HG03521 (cell line): ENCODE results near the gene TAF4.

Experiments
- ATAC-seq: cut with Tn5 transposase; IDR thresholded peaks from one replicate; pipeline ENCODE4 v1.9.1; 2021; ENCODE audit warnings: mild to moderate bottlenecking, moderate library complexity; ENCODE audit not compliant: unreplicated experiment

Gene TAF4

GRCh38 chr20:62025394-62025793 lies 40.3 kb downstream of the TAF4 start:
- no peak for ATAC-seq

- no peak for ATAC-seq
These were observed 41.7 kb downstream of the TAF4 start for GRCh38 chr20:62023935-62024334.

DNA sequence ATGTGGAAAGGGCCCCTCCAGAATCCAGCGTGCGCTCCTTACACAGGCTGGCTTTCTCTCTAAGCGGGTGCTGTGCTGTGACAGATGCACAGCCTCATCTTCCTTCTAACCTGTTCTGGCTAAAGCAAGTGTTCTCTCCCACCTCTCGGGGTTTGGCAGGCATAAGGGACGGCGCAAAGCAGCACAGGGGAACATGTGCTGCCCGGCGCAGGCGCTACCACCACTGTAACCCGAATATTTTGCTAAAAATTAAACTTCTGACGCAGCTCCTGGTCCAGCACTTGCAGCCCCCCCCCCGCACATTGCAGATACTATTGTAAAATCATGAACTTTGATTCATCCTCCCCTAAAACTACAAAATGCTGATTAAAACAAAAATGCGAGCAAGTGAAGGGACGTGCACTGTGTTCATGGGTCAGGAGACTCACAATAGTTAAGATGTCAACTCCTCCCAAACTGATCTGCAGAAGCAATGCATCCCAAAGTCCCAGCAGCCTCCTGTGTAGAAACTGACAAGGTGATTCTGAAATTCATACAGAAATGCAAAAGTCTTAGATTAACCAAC lies 43.0 kb downstream of the TAF4 start:
- no peak for ATAC-seq

DNA sequence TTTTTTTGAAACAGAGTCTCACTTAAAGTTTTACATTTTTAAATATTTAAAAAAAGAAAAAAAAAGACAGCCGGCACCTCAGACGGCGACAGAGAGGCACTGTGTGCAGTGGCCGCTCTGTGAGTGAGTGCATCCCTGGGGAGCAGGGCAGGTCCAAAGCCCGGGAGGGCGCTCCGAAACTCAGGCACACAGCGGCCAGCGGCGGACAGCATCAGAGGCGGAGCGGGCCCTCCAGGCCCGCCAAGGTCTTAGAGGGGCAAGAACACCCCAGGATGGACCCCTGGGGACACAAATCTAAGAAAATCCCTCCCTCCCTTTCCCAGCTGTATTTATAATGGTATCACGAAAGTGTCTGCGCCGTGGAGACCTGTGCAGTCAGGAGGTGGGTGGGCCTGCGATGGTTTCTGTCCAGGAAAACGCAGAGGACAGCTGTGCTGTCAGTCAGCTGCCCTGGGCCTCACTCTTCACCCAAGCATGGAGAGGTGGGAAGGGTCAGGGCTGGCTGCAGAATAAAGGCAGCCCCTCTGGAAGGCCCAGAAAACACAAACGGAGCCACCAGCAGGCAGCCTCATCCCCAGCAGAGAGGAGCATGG lies 43.8 kb downstream of the TAF4 start:
- ATAC-seq, result no peak

DNA sequence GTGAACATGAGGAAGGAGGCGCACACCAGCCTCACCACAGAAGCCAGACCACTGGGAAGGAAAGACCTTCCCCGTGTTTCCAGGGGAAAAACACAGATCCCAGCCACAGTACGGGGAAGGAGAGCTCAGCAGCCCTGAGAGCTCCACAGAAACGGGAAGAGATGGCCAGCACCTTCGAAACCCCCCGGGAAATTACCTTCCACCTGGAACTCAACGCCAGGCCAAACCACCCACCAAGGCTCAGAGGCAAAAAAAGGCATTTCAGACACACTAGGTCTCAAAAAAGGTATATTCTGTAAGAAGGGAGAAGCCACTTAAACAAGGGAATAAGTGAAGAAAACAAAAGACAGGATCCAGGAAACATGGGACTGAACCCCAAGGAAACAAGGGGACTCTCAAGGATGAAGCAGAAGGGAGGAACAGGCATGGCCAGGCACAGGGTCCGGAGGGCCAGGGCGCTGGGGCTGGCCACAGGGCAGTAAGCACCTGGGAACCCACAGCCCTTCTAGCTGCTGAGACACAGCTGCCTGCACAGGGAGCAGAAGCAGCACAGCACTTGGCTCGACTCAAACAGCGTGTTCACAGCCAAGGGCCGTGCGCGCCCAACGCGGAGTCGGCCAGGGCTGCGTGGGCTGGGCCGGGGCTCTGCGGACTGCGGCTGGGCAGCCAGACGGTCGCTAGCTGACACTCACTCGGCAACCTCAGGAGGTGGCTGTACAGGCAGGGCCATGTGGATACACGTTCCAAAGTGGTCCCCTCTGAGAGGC lies 44.6 kb downstream of the TAF4 start:
- ATAC-seq, result no peak

- no peak for ATAC-seq
These were observed 45.7 kb downstream of the TAF4 start for GRCh38 chr20:62019881-62020492.

DNA sequence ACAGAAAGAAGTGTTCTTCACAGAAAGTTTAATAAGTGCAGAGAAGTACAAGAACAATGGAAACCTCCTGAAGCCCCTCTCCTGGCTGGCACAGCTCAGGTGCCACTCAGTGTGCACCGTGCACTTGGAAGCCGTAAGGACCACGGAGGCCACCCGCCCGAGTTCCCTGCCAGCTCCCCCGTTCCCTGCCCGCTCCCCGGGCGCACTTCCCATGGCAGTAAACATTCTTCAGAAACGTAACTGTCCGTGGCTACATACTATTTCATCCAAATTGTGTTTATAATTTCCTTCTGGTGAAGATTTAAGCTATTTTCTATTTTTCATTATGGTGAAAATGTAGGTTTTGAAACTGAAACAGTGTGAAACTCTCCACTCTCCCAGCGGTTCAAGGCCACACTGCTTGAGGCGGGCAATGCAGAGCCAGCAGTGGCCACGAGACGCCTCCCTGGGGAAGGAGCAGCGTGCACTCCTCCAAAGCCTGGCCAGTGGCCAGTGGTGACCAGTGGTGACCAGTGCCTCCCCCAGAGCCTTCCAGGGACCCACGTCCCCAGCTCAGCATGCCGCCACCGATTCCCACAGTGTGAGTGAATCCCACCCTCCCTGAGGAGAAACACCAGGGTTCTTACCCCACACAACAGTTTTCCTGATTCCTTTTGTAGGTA lies 46.4 kb downstream of the TAF4 start:
- no peak for ATAC-seq

DNA sequence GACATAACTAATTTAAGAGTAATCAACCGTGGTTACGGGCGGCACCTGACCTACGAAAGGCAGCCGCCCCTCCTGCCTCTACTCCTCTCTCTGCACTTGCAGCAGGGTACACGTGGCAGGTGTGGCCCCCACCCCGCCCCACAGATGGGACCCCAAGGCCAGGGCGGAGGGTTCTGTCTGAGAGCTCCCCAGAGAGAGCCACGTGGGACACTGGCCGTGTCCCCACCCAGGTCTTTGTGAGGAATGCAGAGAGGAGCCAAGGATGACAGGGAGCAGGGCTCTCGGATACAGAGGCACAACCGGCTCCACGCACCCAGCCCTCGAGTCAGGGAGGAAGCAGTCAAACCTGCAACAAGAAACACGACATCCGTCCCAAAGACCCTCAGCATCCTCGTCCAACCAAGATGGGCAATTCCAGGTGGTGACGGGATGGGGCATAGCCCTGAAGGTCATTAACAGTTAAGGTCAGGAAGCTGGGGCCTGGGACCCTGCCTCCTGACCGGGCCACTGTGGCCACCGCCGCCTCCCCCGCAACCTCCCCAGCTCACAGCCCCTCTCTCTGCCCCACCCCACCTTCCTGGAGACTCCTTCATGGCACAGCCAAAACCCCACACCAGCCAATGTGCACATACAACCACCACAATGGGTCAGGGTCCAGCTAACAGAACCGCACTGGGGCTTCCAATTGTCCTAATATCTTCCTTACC lies 47.1 kb downstream of the TAF4 start:
- ATAC-seq, result no peak

GRCh38 chr20:62015540-62016288 lies 50.0 kb downstream of the TAF4 start:
- ATAC-seq, result no peak

GRCh38 chr20:62014889-62015537 lies 50.7 kb downstream of the TAF4 start:
- no peak for ATAC-seq

DNA sequence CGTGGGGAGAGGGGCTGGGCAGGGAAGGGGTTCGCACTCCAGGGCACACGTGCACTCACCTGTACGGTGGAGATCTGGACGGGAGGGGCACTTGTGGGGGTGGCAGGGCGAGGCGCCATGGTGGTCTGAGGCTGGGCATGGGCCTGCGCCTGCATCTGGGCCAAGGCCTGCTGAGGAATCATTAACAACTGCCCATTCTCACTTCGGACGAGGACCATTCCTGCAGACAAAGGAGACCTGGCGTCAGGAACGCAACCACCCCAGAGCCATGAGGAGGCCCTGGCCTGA lies 51.2 kb downstream of the TAF4 start:
- no peak for ATAC-seq

DNA sequence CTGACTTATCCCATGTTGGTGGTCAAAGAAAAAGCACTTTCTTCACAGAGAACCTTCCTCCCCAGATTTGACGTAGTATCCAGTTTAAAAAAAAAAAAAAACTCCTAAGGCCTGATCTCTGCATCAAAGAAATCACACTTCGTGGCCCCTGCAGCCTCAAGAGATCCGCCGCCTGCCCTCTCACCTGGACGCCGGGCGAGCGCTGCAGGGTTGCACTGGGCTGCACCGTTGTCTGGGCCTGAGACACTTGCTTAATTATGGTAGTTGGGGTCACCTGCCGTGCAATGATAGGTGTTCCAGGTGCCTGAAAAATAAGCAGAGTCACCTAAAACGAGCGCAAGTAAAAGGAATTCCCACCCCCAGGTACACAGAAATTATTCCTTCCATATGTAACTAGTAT lies 53.0 kb downstream of the TAF4 start:
- ATAC-seq, result no peak

DNA sequence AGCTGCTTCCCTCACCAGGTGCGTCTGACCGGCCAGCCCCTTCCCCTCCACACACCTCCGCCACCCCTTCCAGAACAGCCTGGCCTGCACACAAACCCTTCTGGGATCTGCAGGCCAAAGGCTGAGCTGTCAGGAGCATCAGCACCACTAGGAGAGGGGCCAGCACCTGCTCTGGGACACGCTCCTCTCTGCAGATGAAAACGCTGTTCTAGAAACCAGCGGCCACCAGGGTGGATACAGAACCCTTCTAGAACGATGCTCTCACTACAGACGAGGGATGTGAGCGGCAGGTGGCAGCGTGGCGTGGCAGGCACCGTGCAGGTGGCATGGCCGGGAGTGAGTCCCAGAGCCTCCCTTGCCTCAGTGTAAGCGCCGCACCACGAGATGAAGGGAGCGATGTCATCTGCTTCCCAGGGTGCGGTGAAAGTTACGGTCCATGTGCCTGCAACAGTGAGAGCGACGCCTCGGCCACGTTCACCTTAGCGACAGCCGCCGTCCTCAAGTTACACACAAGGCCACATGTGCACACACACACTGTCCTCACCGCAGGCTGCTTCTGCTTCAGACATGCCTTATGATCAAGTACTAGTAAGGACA lies 53.6 kb downstream of the TAF4 start:
- no peak for ATAC-seq

GRCh38 chr20:62011403-62011790 lies 54.3 kb downstream of the TAF4 start:
- ATAC-seq, result no peak

DNA sequence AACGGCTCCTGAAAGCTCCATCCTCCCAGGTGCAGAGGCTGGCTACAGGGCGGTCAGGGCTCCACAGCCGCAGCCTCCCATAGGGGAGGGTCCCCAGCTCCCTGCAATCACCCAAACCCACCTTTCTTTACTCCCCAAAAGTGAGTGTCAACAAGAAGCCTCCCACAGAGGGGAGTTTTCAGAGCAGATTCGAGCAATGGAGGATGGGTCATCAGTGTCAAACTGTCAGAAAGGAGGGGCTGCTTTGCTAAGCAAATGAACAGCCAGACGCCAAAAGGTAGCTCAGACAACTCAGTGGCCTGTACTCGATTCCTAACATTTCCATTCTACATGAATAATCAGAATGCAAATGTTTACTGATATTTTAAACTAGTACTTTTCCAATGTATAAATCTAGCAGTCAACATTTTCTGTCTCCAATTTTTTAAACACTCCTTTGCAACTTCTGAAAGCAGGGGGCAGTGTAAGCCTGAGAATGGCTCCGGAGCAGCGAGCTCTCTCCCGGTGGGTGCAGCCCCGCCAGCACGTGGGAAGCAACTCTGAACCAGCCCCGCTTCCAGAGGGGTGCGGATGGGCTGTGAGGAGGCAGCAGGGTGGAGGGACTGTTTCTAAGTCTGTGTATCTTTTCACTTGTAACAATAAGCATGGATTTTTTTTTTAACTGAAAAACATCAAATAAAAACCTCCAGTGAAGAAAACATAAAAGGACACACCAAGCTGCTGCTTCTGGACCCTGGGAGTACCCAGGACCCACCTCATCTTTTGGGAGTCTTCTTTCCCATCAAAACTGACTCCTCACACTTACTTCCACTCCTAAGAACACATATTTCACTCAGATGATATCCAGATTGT lies 54.9 kb downstream of the TAF4 start:
- no peak for ATAC-seq

DNA sequence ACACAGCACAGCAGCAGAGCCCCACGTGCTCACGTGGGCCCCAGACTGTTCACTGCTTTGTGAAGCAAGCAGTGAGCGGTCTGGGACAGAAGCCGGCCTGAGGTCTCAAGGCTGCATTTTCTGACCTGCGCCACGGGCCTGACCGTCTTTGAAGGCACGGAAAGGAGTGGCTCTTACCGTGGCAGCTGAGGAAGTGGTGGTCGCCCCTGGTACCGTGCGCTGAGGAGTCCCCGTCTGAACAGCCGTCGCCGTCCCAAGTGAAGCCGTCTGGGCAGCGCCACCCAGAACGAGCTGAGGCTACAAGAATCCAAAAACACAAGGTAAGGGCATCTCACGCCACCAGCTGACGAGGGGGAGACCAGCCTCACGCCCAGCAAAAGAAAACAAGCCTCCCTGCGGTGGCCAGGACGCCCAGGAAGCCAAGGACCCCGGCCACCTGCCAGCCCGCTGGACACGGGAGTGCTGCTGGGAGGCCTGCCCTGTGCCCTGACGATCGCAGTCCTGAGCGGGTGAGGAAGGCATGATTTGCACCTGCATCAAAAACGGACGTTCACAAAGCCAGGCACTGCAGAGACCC lies 55.7 kb downstream of the TAF4 start:
- ATAC-seq, result no peak

GRCh38 chr20:62009322-62009721 lies 56.4 kb downstream of the TAF4 start:
- no peak for ATAC-seq

DNA sequence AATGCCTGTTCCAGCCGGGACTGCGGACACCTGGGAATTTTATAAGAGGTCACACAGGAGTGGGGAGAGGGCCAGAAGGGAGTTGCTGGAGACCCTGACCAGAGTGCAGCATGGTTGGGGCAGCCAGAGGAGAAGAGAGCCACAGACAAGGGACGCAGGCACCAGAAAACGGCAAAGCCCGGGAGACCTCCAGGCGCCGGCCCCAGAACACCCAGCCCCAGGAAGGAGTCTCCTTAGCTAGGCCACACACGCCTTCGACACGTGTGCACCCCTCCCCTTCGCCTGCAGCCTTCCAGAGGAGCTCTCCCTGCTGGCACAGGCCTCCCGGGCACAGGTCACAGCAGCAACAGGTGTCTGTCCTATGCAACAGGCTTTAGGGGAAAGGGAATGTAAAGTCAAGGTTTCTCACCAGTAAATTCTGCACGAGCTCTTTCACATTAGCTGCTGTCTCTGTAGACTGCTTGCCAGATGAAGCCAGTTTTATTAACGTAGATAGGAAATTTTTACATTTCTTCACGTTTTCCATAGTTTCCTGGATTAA lies 57.0 kb downstream of the TAF4 start:
- no peak for ATAC-seq
